ENCODE data around the gene PTPRM.

PTPRM gene

DNA sequence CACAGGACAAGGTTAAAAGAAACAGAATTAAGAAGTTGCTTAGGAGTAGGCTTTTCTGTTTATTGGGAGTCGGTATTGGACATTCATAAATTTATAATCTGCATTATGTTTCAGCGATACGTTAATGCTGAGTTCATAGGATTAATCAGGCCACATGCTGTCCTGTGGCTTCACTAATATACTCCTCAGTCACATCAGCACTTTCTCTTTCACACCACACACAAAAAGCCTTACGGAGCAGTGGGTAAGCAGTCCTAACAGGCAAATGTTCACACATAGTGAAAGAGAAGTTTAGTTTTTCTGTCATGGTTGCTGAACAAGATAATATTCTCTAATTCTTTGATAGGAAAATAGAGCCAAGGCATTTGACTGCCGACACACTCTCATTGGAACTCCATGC, 630.4 kb downstream of the PTPRM start:
- in situ Hi-C loops (cut with MboI; ENCODE audit: low sequenced_read_pairs), result no loop called here

DNA sequence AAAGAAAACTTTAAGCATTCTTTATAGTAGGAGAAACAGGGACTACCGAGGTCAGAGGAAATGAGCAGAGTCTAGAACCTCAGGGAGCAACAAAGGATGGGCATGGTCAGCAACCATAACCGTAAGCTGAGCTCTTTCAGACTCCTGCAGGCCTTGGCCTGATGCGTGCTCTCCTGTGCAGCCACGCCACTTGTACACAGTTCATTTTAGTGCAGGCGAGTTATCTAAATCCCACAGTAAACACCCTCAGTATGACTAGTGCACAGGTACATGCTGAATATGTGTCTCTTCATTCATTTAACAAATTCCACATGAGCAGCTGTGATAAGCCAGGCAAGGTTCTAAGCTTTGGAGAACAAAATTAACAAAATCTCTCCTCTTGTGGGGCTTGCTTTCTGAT, 640.9 kb downstream of the PTPRM start:
- in situ Hi-C loops (cut with MboI; ENCODE audit: low sequenced_read_pairs), result no loop called here

DNA sequence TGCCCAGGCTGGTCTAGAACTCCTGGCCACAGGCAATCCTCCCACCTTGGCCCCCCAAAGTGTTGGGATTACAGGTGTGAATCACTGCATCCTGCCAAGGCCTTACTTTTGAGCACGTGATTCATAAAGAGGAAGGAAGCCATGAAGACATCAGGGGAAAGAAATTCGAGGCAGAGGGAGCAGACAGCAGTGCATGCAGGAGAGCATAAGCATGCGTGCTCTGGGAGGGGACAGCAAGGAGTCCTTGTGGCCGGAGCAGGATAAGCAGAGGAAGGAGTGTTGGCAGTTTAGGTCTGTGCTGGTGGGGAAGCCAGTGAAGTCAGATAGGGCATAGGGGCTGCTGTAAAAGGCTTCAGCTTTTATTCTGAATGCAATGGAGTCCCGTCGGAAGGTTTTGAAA, 641.6 kb downstream of the PTPRM start:
- in situ Hi-C loops (cut with MboI; ENCODE audit: low sequenced_read_pairs), result no loop called here

DNA sequence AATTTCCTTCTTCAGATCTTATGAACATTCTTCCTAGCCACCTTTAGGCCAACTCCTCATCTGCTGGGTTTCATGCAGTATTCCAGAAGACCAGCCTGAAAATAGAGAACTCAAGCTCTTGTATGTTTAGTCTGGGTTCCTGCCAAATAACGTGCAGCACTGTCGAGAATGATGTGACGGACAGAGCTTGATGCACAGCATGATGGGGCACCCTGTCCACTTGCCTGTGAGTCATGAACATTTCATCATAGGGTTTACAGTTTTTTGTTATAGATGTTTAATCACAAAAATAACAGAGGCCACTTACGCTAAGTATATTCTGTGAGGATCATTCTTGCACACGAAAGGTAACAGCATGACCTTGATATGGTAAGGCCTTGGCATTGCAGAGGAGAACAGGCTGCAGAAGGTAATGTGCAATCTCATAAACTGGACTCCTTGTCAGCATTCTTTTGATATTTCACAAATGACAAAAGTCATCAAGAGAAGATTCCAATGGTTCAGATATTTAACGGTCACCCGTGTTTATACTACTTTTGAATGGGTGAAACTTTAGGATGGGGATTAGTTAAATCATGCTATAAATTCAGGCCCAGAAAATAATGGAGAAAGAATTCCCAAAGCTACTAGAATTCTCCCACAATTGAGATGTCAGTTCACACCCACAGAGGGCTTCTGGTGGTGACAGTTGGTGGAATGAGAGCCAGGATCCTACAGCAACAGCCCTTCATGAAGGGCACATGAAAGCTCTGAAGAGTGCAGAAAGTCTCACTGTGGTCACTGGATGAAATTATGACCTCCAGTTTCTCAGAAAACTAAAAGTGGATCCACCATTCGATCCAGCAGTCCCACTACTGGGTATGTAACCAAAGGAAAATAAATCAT, 646.0 kb downstream of the PTPRM start:
- in situ Hi-C loops (cut with MboI; ENCODE audit: low sequenced_read_pairs), result no loop called here

DNA sequence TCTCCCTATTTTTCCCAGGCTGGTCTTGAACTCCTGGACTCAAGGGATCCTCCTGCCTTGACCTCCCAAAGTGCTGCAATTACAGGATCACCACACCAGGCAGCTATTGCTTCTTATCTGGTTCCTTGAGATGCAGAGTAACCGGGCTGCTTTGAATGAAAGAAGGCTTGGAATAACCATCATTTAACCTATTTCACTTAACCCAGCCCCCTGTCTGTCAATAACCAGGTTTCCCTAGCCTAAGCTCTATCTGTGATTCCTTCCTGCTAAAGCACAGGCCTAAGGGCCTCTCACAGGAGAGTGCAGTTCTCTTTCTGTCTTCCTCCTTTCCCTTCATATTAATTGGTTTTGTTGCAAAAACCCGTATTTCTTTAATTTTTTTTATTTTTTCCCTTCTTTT, 648.6 kb downstream of the PTPRM start:
- in situ Hi-C loops (cut with MboI; ENCODE audit: low sequenced_read_pairs), result no loop called here

DNA sequence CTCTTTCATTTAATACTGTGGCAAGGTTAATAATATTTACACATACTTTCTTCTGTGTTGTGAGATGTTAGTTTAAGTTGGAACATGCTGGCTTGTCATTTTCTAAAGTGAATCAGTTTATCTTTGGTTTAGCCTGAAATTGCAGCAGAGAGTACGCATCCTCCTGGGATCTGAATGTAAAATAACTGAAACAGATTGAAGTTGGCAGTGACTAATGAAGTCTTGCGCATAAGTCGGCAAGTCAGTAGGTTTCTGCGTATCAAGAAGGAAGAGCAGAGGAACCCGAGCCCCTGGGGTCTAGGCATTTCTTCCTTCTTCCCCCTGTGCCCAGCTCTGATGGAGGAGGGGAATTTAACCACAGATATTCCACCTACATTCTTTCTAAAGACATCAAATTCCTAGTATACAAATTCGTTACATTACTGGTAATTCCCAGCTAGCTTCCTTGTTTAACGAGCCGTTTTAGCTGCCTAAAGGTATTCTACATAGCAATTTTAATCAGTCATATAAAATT, 650.0 kb downstream of the PTPRM start:
- in situ Hi-C loops (cut with MboI; ENCODE audit: low sequenced_read_pairs), result no loop called here

DNA sequence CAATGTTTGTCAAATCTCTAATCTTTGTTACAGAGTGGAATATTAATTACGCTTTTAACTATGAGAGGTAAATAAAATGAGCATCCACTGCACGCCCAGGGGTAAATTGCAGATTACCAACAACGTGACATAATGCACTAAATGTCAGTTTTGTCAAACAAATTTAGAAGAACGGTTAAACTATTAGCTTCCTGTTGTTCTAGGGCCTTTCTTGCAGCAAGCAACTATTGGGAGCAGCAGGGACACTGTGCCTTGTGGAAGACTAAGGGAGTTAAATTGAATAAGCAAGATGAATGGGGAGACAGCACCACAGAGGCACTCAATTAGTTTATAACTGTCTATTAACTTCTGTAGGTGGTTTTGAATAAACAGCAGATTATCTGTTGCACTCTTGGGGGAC, 651.1 kb downstream of the PTPRM start:
- in situ Hi-C loops (cut with MboI; ENCODE audit: low sequenced_read_pairs), result no loop called here

DNA sequence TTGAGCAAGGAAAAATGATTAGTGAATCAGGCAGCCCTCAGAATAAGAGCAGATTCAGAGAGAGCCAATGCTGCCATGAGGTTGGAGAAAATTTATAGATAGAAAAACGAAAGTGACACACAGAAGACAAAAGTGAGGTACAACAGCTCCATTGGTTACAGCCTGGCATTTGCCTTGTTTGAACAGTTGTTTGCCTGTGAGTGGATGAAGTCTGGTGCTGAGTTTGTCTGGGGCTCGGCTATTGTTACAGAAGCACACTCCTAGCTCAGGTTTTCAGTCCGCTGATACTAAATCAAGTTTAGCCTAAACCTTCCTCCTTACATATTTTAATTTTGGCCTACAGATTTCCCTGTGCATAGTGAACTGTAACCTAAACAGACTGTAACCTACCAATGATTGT, 654.3 kb downstream of the PTPRM start:
- in situ Hi-C loops (cut with MboI; ENCODE audit: low sequenced_read_pairs), result no loop called here

DNA sequence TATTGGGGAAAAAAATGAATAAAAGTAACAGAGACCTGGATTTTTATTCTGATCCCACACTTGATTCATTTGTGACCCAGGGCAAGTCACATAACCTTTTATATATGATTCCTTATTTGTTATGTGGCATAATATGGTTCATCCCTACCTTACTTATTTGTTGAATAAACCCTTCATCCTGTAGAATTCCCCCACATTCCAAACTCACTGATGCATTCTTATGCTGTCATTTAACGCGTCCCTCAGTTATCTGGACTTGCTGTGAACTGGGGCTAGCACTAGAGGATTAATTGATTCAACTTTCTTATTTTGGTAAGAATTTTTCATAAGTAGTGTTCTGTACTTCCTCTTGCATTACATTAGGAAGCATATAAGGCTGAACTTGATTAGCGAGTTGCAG, 657.5 kb downstream of the PTPRM start:
- in situ Hi-C loops (cut with MboI; ENCODE audit: low sequenced_read_pairs), result no loop called here

DNA sequence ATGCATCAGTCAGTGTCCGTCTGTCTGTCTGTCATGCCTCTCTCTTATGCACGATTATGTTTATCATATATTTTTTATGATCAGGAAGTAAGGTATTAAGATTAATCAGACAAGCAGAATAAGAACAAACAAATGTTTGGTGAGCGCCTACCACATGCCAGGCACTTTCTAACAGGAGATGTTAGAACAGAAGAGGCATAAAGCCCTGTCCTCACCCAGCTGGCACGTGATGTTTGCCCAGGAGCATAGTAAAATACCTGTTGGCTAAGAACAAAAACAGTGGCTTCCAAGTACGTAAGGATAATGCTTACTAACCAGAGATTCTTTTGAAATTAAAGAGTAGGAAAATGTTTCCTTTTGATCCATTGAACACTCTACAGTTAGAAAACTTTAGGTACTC, 661.9 kb downstream of the PTPRM start:
- in situ Hi-C loops (cut with MboI; ENCODE audit: low sequenced_read_pairs), result no loop called here

DNA sequence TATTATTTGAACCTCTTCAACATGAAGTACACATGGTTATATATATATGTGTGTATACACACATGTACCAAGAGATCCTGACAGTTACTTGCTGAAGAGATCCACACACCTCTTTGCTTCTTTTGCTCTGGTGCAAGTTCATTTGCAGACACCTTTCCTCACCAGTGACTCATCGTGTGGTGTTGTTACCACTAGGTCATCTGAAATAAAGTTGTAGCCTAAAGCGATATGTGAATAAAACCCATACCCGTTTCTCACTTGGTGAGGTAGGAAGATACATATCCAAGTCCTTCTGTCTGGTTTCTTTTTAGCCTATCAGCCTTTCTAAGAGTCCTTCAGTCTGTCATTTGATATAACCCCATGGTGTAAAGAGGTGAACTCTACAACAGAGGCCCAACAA, 662.7 kb downstream of the PTPRM start:
- in situ Hi-C loops (cut with MboI; ENCODE audit: low sequenced_read_pairs), result no loop called here

DNA sequence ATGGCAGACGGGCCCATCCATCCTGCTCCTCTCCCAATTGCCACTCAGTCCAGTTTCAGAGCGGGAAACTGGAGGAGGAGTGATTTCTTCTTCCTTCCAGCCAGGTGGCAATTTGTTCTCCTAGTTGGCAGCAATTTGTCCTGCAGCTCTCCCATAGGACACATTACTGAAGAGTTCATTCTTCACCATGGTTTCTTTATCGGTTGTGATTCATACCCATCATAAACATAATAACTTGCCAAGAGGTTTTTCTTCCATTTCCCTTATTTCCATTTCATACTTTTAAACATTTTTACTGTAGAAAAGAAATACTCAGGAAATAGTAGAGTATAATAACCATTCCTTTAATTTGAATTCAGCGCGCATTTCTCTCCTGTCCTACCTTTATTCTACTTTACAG, 664.2 kb downstream of the PTPRM start:
- in situ Hi-C loops (cut with MboI; ENCODE audit: low sequenced_read_pairs), result no loop called here

DNA sequence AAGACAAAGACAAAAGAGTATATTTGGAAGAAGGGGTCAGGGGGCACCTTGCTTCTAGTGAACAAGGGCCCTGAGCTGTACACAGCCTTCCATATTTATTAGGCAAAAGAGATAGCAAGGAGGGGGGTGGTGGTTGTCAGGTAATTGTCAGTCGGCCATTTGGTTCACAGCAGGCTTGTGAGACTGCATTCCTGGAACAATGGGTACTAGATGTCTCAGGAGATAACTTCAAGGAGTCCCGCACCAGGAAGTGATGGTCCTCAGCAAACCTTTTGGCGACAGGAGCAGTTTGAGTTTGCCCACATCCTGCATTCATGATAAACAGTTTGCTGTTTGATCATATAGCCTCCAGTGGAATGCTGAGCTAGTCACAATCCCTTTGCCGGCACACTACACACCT, 665.7 kb downstream of the PTPRM start:
- in situ Hi-C loops (cut with MboI; ENCODE audit: low sequenced_read_pairs), result no loop called here

DNA sequence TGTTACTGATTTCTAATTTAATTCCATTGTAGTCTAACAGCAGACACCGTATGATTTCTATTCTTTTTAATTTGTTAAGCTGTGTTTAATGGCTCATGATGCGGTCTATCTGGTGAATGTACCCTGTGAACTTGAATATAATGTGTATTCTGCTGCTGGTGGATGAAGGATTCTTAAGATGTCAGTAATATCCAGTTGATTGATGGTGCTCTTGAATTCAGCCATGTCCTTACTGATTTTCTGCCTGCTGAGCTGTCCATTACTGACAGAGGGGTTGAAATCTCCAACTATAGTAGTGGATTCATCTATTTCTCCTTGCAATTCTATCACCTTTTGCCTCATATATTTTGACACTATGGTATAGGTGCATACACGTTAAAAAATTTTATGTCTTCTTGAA, 668.8 kb downstream of the PTPRM start:
- in situ Hi-C loops (cut with MboI; ENCODE audit: low sequenced_read_pairs), result no loop called here

DNA sequence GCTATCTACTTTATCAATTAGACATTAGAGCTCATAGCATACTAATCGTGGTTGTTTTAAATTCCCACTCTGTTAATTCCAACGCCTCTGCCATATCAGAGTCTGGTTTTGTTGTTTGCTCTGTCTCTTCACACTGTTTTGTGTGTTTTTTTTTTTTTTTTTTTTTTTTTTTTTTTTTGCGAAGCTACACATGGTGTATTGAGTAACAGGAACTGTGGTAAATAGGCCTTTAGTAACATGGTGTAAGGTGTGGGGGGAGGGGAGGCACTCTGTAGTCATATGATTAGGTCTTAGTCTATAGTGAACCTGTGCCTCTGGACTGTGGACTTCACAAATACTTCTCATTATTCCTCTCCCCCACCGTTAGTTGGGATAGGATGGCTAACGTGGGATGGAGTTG, 671.4 kb downstream of the PTPRM start:
- in situ Hi-C loops (cut with MboI; ENCODE audit: low sequenced_read_pairs), result no loop called here

DNA sequence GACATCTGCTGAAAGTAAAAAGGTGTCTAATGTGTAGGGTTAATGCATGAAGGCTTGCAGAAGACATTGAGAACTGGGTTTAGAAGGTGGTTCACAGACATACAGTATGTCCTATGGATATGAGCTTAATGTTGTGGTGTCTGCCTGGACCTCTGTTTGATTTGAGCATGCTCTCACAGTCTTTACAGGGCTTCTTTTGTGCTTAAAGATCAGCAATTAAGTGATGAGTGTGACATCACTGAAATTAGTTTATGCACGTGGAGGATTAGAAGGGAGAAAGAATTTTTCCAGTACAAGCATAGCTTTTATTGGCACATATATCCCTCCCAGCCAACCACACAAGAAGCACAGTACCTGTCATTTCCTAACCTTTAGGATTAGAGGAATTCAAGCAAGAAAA, 674.6 kb downstream of the PTPRM start:
- in situ Hi-C loops (cut with MboI; ENCODE audit: low sequenced_read_pairs), result no loop called here

DNA sequence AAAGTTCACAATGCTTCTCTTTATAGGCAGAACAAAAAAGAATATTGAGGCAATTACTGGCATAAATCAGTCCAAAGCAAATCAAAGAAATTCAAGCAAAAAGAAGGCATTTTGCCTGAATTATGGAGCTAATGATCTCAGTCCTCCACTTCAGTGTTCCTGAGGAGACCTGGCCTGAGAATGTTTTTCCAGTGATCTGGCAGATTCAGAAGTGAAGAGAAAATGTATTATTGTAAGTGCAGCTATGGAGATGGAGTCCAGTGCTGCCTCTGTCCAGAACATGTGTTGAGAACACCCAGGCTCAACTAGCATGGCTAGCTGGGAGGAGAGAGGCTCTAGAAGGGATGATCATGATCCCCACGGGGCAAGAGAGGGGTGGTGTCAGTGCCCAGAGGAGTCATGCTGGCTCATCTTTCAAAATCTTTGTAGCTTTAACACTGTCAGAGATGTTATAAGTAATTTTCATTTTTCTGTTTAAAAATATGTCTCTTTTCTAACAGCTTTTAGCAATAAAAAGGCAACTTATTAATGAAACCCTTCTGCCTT, 675.1 kb downstream of the PTPRM start:
- in situ Hi-C loops (cut with MboI; ENCODE audit: low sequenced_read_pairs), result no loop called here

DNA sequence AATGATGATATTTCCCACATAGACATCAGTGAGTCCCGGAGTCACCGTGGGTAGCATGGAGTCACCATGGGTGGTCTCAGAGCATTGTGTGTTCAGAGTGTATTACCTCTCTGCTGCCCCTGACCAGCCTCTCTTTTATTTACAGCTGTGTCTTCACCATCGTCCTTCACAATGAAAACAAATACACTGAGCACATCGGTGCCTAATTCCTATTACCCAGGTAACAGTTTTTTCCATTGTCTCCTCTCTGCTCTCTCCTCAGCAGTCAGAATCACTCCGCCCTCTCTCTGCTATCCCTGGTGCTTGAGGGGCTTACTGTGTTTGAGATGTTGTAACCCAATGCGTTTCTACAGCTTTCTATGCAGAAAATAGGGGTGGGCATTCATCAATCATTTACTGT, 680.6 kb downstream of the PTPRM start:
- in situ Hi-C loops (cut with MboI; ENCODE audit: low sequenced_read_pairs), result no loop called here

DNA sequence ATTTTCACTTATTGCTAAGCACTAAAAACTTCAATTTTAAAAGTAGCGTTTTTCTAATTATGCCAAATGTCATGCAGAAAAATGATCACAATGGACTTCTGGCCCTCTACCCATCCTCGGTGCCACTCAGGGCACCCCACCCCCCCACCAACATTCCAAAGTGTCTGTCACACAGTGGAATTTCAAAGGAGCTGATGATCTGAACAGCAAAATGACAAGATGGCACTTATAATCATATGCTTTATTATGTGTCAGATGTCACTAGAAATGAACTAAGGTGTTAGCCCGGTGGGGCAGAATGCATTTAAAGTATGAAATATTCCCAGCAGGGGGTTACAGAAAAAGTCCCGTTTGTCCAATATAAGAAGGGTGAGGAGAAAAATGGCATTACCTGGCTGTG, 681.5 kb downstream of the PTPRM start:
- in situ Hi-C loops (cut with MboI; ENCODE audit: low sequenced_read_pairs), result no loop called here

DNA sequence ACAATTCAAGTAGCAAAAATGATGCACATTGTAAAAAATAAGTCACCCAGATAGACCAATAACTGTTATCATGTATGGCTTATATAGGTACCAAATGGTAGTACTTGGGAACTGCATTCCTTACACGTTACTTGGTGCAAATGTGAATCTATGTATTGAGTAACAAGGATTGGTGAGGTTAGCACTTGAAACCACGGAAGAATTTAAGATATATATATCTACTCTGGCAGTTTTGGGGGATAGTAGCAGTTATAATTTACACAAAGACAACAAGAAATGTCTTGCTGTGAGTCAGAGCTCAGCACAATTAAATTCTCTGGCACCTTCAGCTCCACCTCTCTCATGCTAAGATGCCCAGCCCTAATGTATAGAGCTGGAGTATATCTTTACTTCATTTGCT, 682.7 kb downstream of the PTPRM start:
- in situ Hi-C loops (cut with MboI; ENCODE audit: low sequenced_read_pairs), result no loop called here

DNA sequence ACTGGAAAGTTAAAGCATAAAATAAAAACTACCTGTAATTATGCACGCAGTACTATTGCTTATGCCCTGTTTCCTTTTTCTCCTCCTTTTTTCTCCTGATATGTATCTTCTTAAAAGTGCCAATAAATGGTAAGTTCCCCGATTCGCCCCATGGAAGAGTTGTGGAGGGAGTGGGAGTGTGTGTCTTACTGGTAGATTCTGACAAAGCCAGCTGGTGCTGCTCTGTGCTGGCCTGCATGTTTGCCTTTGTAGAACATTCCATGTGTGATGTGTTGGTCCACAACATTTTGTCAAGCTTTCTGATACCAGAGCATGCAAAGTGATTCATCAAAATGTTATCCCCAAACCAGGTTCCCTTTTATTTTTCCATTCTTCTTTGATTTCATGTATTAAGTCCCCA, 685.3 kb downstream of the PTPRM start:
- in situ Hi-C loops (cut with MboI; ENCODE audit: low sequenced_read_pairs), result no loop called here

DNA sequence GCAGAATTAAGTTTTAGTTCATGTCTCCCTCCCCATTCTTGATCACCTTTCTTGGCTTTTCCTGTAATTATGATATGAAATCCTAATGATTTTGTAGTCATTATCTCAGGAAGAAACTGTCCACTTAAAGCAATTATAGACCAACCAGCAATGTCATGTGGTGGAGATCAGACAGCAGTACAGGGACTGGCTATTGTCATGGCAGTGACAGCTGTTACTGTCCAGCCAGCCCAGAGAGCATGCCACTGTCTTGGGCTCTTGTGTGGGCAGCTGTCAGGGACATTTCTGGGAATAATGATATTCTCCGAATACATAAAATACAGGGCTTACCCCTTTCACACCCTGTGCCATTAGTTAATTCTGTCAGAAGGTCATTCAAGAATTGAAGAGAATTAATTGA, 686.8 kb downstream of the PTPRM start:
- in situ Hi-C loops (cut with MboI; ENCODE audit: low sequenced_read_pairs), result no loop called here

DNA sequence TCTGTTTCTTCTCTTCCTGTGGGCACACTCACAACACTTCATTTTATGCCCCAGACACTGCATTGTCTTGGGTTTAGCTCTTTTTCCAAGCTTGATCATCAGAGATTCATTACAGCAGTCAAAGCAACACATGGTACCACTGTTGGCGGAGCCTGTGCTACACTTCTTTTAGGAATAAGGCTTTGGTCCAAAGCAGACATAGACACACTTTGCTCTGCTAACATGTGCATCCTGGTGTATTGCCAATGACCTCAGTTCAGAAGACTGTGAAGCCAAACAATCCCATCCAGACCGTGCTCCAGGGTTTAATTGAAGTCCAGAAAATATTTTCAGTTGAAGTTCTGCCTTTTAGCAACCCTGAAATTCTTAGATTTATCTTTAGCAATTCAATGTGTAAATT, 687.5 kb downstream of the PTPRM start:
- in situ Hi-C loops (cut with MboI; ENCODE audit: low sequenced_read_pairs), result no loop called here

All from HL-60/S4 (cell line).